Mucosa of rectum (tissue), 2 donors: Measurements from ENCODE around the gene UBE2J2.

Experiments
- H3K27ac ChIP-seq, 2 donors: one replicate each; pipeline ENCODE4 v1.7.0; 2013; ENCODE audit warnings: inconsistent platforms in 2 of 2, low read depth in 2 of 2, low read length in 2 of 2
- H3K27me3 ChIP-seq, 2 donors: one replicate each; pipeline ENCODE4 v1.7.0; 2013; ENCODE audit warnings: low read length in 2 of 2; ENCODE audit not compliant: control insufficient read depth in 2 of 2, insufficient read depth in 2 of 2
- H3K36me3 ChIP-seq, 2 donors: one replicate each; pipeline ENCODE4 v1.7.0; 2013; ENCODE audit warnings: low read length in 2 of 2; ENCODE audit not compliant: control insufficient read depth in 2 of 2, insufficient read depth in 2 of 2
- H3K4me1 ChIP-seq, 2 donors: one replicate each; pipeline ENCODE4 v1.7.0; 2013; ENCODE audit warnings: low read length in 2 of 2, mild to moderate bottlenecking in 1 of 2; ENCODE audit not compliant: control insufficient read depth in 2 of 2, insufficient read depth in 2 of 2
- H3K4me3 ChIP-seq, 2 donors: one replicate each; pipeline ENCODE4 v1.7.0; 2013; ENCODE audit warnings: low read length in 2 of 2
- H3K9ac ChIP-seq, 2 donors: one replicate each; pipeline ENCODE4 v1.7.0; 2013; ENCODE audit warnings: low read length in 2 of 2, low read depth in 1 of 2, mild to moderate bottlenecking in 1 of 2
- H3K9me3 ChIP-seq, 2 donors: one replicate each; pipeline ENCODE4 v1.7.0; 2013; ENCODE audit warnings: low read length in 2 of 2; ENCODE audit not compliant: control insufficient read depth in 2 of 2
- donor health status: healthy.
- donor health status: Normal muscosa, but diverticular disease.

Gene UBE2J2

GRCh38 chr1:1246577-1247340 is 26.9 kb downstream of the UBE2J2 start, which contains the start of gene C1QTNF12:
Gene C1QTNF12, minus strand, starts transcription at chr1:1246722. Its CDS starts 32 bp downstream, at chr1:1246690.
- Histone ChIP-seq H3K27me3 (peaks cover 11 to 17% of the 10 kb centered on the region in 2 donors), H3K9ac (no peak within 1 kb of the TSS), H3K36me3 (no peaks in the 10 kb centered on the region), H3K4me3 (no peak within 1 kb of the TSS), H3K27ac (no peak within 1 kb of the TSS), H3K4me1 (peaks cover 0 to 6% of the 10 kb centered on the region in 2 donors), H3K9me3 (no peaks in the 10 kb centered on the region)

- Histone ChIP-seq H3K27ac (no peak overlapping the region), H3K9ac (no peak overlapping the region), H3K36me3 (no peaks in the 10 kb centered on the region), H3K4me1 (peaks cover 0 to 6% of the 10 kb centered on the region in 2 donors), H3K27me3 (peaks cover 11 to 23% of the 10 kb centered on the region in 2 donors), H3K4me3 (no peak overlapping the region), H3K9me3 (no peaks in the 10 kb centered on the region)
Measured at GRCh38 chr1:1245817-1246576, 27.7 kb downstream of the UBE2J2 start.

- Histone ChIP-seq H3K27ac (no peak overlapping the region), H3K4me1 (peaks cover 0 to 6% of the 10 kb centered on the region in 2 donors), H3K9me3 (no peaks in the 10 kb centered on the region), H3K4me3 (no peak overlapping the region), H3K27me3 (peaks cover 11 to 24% of the 10 kb centered on the region in 2 donors), H3K36me3 (no peaks in the 10 kb centered on the region), H3K9ac (no peak overlapping the region)
Measured at GRCh38 chr1:1245178-1245816, 28.4 kb downstream of the UBE2J2 start.

- H3K4me3 ChIP-seq = peak overlapping the region; percentile 56 to 64
- no peaks in the 10 kb centered on the region for H3K36me3 ChIP-seq
- H3K9me3 ChIP-seq = no peaks in the 10 kb centered on the region
- H3K9ac ChIP-seq = peak overlapping the region; percentile 14 to 65
- H3K27ac ChIP-seq = peak overlapping the region in 1 of 2 donors; percentile 51
- H3K4me1 ChIP-seq = peaks cover 0 to 6% of the 10 kb centered on the region in 2 donors
- peaks cover 19 to 33% of the 10 kb centered on the region in 2 donors for H3K27me3 ChIP-seq
Measured at GRCh38 chr1:1244192-1244811, 29.4 kb downstream of the UBE2J2 start.

GRCh38 chr1:1243807-1244191 is 29.9 kb downstream of the UBE2J2 start:
- Histone ChIP-seq H3K9me3 (no peaks in the 10 kb centered on the region), H3K4me1 (peaks cover 0 to 6% of the 10 kb centered on the region in 2 donors), H3K27ac (peak overlapping the region in 1 of 2 donors; percentile 51), H3K9ac (peak overlapping the region; percentile 14 to 65), H3K27me3 (peaks cover 23 to 36% of the 10 kb centered on the region in 2 donors), H3K36me3 (no peaks in the 10 kb centered on the region), H3K4me3 (peak overlapping the region; percentile 56 to 64)

- Histone ChIP-seq H3K27me3 (peaks cover 28 to 38% of the 10 kb centered on the region in 2 donors), H3K9me3 (no peaks in the 10 kb centered on the region), H3K4me3 (peak overlapping the region in 1 of 2 donors; percentile 64), H3K27ac (no peak overlapping the region), H3K9ac (no peak overlapping the region), H3K4me1 (peaks cover 0 to 9% of the 10 kb centered on the region in 2 donors), H3K36me3 (no peaks in the 10 kb centered on the region)
Measured at GRCh38 chr1:1243266-1243660, 30.4 kb downstream of the UBE2J2 start.

GRCh38 chr1:1242461-1243265 is 31.0 kb downstream of the UBE2J2 start:
- Histone ChIP-seq H3K9ac (no peak overlapping the region), H3K9me3 (no peaks in the 10 kb centered on the region), H3K4me3 (no peak overlapping the region), H3K36me3 (no peaks in the 10 kb centered on the region), H3K27ac (no peak overlapping the region), H3K4me1 (peaks cover 5 to 11% of the 10 kb centered on the region in 2 donors), H3K27me3 (peaks cover 31 to 41% of the 10 kb centered on the region in 2 donors)

- H3K9me3 ChIP-seq = no peaks in the 10 kb centered on the region
- no peak overlapping the region for H3K4me3 ChIP-seq
- no peak overlapping the region for H3K9ac ChIP-seq
- no peak overlapping the region for H3K27ac ChIP-seq
- H3K4me1 ChIP-seq = peaks cover 9 to 15% of the 10 kb centered on the region in 2 donors
- peaks cover 26 to 34% of the 10 kb centered on the region in 2 donors for H3K27me3 ChIP-seq
- no peaks in the 10 kb centered on the region for H3K36me3 ChIP-seq
Measured at GRCh38 chr1:1241588-1242219, 31.9 kb downstream of the UBE2J2 start.
